ENCODE measurements around the gene ZNF827. TPM values are rescaled to one million over a fixed set of nuclear protein-coding genes. Genes with fewer than 3 reads are reported as not detected.

The ZNF827 gene
- total and polyA plus RNA-seq, 2 experiments from 2014 or later: 7.8 to 17.5 TPM

GRCh38 chr4:145888393-145888792 is 50.2 kb downstream of the ZNF827 start:
- Histone ChIP-seq H3K27ac (no peak overlapping the region), H3K4me2 (no peak overlapping the region), H3K9me3 (ENCODE audit: low read depth) (no peaks in the 10 kb centered on the region), H3K36me3 (replicated peaks; ENCODE audit: insufficient read depth, low read depth) (no peaks in the 10 kb centered on the region), H3K27me3 (no peaks in the 10 kb centered on the region), H4K20me1 (ENCODE audit: insufficient read depth, poor library complexity, severe bottlenecking) (no peaks in the 10 kb centered on the region), H3K4me3 (no peak overlapping the region), H3K4me1 (ENCODE audit: insufficient read depth) (no peaks in the 10 kb centered on the region), H2AFZ (no peak overlapping the region), H3K79me2 (peaks cover 40% of the 10 kb centered on the region), H3K9me2 (replicated peaks; ENCODE audit: insufficient read depth) (no peaks in the 10 kb centered on the region)
- DNase-seq (ENCODE audit: low spot score): no peak
- TF ChIP-seq, protein P1, sequence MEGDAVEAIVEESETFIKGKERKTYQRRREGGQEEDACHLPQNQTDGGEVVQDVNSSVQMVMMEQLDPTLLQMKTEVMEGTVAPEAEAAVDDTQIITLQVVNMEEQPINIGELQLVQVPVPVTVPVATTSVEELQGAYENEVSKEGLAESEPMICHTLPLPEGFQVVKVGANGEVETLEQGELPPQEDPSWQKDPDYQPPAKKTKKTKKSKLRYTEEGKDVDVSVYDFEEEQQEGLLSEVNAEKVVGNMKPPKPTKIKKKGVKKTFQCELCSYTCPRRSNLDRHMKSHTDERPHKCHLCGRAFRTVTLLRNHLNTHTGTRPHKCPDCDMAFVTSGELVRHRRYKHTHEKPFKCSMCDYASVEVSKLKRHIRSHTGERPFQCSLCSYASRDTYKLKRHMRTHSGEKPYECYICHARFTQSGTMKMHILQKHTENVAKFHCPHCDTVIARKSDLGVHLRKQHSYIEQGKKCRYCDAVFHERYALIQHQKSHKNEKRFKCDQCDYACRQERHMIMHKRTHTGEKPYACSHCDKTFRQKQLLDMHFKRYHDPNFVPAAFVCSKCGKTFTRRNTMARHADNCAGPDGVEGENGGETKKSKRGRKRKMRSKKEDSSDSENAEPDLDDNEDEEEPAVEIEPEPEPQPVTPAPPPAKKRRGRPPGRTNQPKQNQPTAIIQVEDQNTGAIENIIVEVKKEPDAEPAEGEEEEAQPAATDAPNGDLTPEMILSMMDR (IDR thresholded peaks at IDR 0.05; ENCODE audit: poor library complexity): no peak
- no peak for TF ChIP-seq EZH2 (IDR thresholded peaks at IDR 0.05; ENCODE audit: borderline replicate concordance)
- TF ChIP-seq EZH2phosphoT487 (IDR thresholded peaks at IDR 0.05; ENCODE audit: low read depth, severe bottlenecking, unreplicated experiment): no peak
- 97% methylated on average over 2 of the region's 2 CpGs for WGBS (ENCODE audit: low lambda C conversion rate, missing lambda C conversion rate)

DNA sequence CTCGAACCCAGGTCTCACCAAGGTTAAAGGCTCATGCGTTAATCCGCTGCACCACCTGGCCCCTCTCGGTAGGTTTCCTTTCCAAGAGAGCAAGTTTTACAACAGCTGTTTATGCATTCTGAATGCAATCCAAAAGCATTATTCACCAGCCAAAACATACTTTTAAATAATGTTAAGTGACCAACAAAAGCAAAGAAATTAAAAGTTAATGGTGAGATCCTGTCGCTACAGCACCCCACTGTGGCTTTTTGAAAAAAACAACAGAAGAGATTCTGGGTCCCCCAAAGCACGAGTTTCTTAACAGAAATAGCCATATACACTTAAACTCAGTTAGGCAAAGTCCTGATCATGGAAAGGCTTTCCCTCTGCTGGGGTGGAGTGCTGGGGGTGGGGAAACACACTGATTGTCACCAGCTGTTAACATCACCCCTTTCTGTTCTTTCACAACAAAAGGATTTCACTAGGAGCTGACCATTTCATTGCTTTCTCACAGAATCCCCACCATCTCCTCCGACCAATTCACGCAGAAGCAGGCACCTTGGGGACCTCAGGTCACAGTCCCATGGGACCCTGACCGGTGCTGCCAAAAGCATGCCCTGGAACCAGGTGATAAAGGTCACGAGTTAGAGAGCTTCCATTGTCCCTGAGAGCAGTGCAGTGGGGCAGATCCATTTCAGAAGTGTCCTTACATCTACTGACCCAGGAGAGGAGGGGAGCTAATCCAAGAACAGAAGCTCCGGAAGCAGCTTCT is 51.2 kb downstream of the ZNF827 start:
- Histone ChIP-seq H3K79me2 (peaks cover 41% of the 10 kb centered on the region), H4K20me1 (ENCODE audit: insufficient read depth, poor library complexity, severe bottlenecking) (no peaks in the 10 kb centered on the region), H2AFZ (no peak overlapping the region), H3K27me3 (no peaks in the 10 kb centered on the region), H3K4me3 (no peak overlapping the region), H3K27ac (no peak overlapping the region), H3K9me3 (ENCODE audit: low read depth) (no peaks in the 10 kb centered on the region), H3K36me3 (replicated peaks; ENCODE audit: insufficient read depth, low read depth) (no peaks in the 10 kb centered on the region), H3K4me1 (ENCODE audit: insufficient read depth) (no peaks in the 10 kb centered on the region), H3K4me2 (no peak overlapping the region), H3K9me2 (replicated peaks; ENCODE audit: insufficient read depth) (no peaks in the 10 kb centered on the region)
- WGBS (ENCODE audit: low lambda C conversion rate, missing lambda C conversion rate): 85% methylated on average over 11 of the region's 11 CpGs
- TF ChIP-seq EZH2phosphoT487 (IDR thresholded peaks at IDR 0.05; ENCODE audit: low read depth, severe bottlenecking, unreplicated experiment) (no peak), EZH2 (IDR thresholded peaks at IDR 0.05; ENCODE audit: borderline replicate concordance) (no peak)
- TF ChIP-seq, protein P1 (IDR thresholded peaks at IDR 0.05; ENCODE audit: poor library complexity): peak; percentile 12
- no peak for DNase-seq (ENCODE audit: low spot score)

DNA sequence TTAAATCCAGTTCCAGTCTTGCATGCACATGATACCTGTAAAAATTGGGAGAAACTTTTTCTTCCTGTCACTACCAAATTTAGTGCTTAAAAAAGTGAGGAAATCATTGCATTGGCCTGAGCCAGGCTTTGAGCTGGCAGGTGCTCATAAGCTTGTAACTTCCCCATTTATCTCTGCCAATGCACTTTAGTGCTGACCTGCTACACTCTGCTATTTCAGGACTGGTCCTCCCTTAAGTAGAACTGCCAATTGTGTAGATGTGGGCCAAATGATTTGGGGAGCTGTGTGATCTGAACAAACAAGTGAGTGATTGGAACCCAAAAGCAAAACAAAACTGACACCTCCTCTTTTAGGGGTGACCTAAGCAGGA is 51.8 kb downstream of the ZNF827 start:
- no peak overlapping the region for H3K4me2 ChIP-seq
- H3K9me2 ChIP-seq (replicated peaks; ENCODE audit: insufficient read depth): no peaks in the 10 kb centered on the region
- H3K36me3 ChIP-seq (replicated peaks; ENCODE audit: insufficient read depth, low read depth): no peaks in the 10 kb centered on the region
- no peaks in the 10 kb centered on the region for H4K20me1 ChIP-seq (ENCODE audit: insufficient read depth, poor library complexity, severe bottlenecking)
- no peak overlapping the region for H3K27ac ChIP-seq
- no peak for DNase-seq (ENCODE audit: low spot score)
- H2AFZ ChIP-seq: no peak overlapping the region
- H3K4me3 ChIP-seq: no peak overlapping the region
- H3K9me3 ChIP-seq (ENCODE audit: low read depth): no peaks in the 10 kb centered on the region
- H3K79me2 ChIP-seq: peaks cover 43% of the 10 kb centered on the region
- TF ChIP-seq, protein P1 (IDR thresholded peaks at IDR 0.05; ENCODE audit: poor library complexity): no peak
- TF ChIP-seq EZH2 (IDR thresholded peaks at IDR 0.05; ENCODE audit: borderline replicate concordance) (no peak), EZH2phosphoT487 (IDR thresholded peaks at IDR 0.05; ENCODE audit: low read depth, severe bottlenecking, unreplicated experiment) (no peak)
- H3K27me3 ChIP-seq: no peaks in the 10 kb centered on the region
- H3K4me1 ChIP-seq (ENCODE audit: insufficient read depth): no peaks in the 10 kb centered on the region
